OCI-LY3 (cell line): ENCODE measurements around the gene ZNF775.

Experiments
- CTCF ChIP-seq: fragments of 200-600, 300-600 bp; sonication (generic); IDR thresholded peaks from 2 replicates; pipeline ENCODE4 v1.5.1; 2014; ENCODE audit warnings: antibody characterized with exemption, low read length, low read depth
- EZH2phosphoT487 ChIP-seq: fragments of 200-600 bp; shearing (Covaris generic); IDR thresholded peaks from 2 replicates; pipeline ENCODE4 v1.6.1; 2018; ENCODE audit warnings: antibody characterized with exemption, mixed run types, low read depth

- TF ChIP-seq CTCF (no peak), EZH2phosphoT487 (no peak)
These were observed 11.4 kb upstream of the ZNF775 start for GRCh38 chr7:150367677-150368095.
